HepG2 (cell line): ENCODE data around the gene YIPF2. TPM values are rescaled to one million over a fixed set of nuclear protein-coding genes. Genes with fewer than 3 reads are reported as not detected.

Experiments
- ATAC-seq: fragments of 200-7000 bp; cut with Tn5 transposase; 3 replicates; pipeline ENCODE4 v1.9.1; 2020; ENCODE audit warnings: mild to moderate bottlenecking, moderate library complexity
- BruUV-seq: library from RNA; stranded (reverse); fragments of 400-500 nt; replicated peaks from 2 replicates; lab custom pipeline; 2021; lab: Mats Ljungman, UMichigan
- CTCF ChIA-PET: fragments of 300-600 bp; formaldehyde crosslinking; extraction: SDS; loops from one replicate; lab custom pipeline; 2021; ENCODE audit warnings: low total read pairs, inconsistent platforms, low intra/inter-chr PET ratio; lab: Yijun Ruan, JAX
- POLR2A ChIA-PET: fragments of 350-600 bp; sonication (Branson Sonifier 250); formaldehyde crosslinking; loops from one replicate; lab custom pipeline; 2020; ENCODE audit warnings: antibody characterized with exemption, inconsistent platforms; lab: Yijun Ruan, JAX
- DNase-seq: peaks from one replicate; pipeline ENCODE4 v3.0.0-alpha.2; 2015; ENCODE audit warnings: low spot score
- FAIRE-seq: peaks from 3 replicates; lab custom pipeline; 2011; peaks lifted over from hg19 to GRCh38; lab: Jason Lieb, UNC
- H2AFZ ChIP-seq: one replicate; pipeline ENCODE4 v1.6.1; 2011; ENCODE audit warnings: low read length, inconsistent platforms
- H3K27ac ChIP-seq: fragments of 300-600 bp; 3 replicates; pipeline ENCODE4 v1.8.0; 2011; ENCODE audit warnings: mixed run types, mild to moderate bottlenecking, mixed read lengths, low read length, inconsistent platforms; ENCODE audit not compliant: insufficient read depth; ENCODE audit errors: extremely low read length
- H3K27me3 ChIP-seq, 2 experiments: fragments of 200-600 bp in 1 of 2; 2 replicates in 1 of 2; 3 replicates in 1 of 2; pipeline versions ENCODE4 v1.6.0 to v1.8.0; 2011; ENCODE audit warnings: low read length in 2 of 2, mild to moderate bottlenecking in 2 of 2, moderate library complexity in 2 of 2, inconsistent platforms in 1 of 2; ENCODE audit not compliant: insufficient read depth in 2 of 2, control insufficient read depth in 1 of 2
- H3K36me3 ChIP-seq, 2 experiments: fragments of 200-600 bp in 1 of 2; replicated peaks in 1 of 2; 2 replicates in 1 of 2; 3 replicates in 1 of 2; pipeline versions ENCODE4 v1.5.1 to v1.8.0; 2011; ENCODE audit warnings: low read length in 2 of 2, inconsistent platforms in 1 of 2; ENCODE audit not compliant: insufficient read depth in 2 of 2, control insufficient read depth in 1 of 2
- H3K4me1 ChIP-seq: 2 replicates; pipeline ENCODE4 v1.5.1; 2012; ENCODE audit warnings: low read length, inconsistent platforms; ENCODE audit not compliant: insufficient read depth
- H3K4me2 ChIP-seq: 2 replicates; pipeline ENCODE4 v1.6.0; 2011; ENCODE audit warnings: low read depth, low read length, inconsistent platforms
- H3K4me3 ChIP-seq, 3 experiments: fragments of 200-600 bp in 1 of 3; sonication (generic), shearing (Covaris generic) in 1 of 3; replicated peaks in 1 of 3; 2 replicates each; pipeline ENCODE4 v1.5.1; 2011 to 2016; ENCODE audit warnings: low read length in 3 of 3, inconsistent platforms in 2 of 3, low read depth in 2 of 3, mild to moderate bottlenecking in 2 of 3, control low read depth in 1 of 3, mixed read lengths in 1 of 3; ENCODE audit not compliant: insufficient read depth in 1 of 3
- H3K79me2 ChIP-seq: one replicate; pipeline ENCODE4 v1.6.1; 2011; ENCODE audit warnings: low read length, inconsistent platforms; ENCODE audit not compliant: insufficient read depth
- H3K9ac ChIP-seq: 2 replicates; pipeline ENCODE4 v1.6.0; 2011; ENCODE audit warnings: mild to moderate bottlenecking, low read depth, low read length, inconsistent platforms; ENCODE audit not compliant: insufficient read depth
- H3K9me3 ChIP-seq: 2 replicates; pipeline ENCODE4 v1.5.1; 2012; ENCODE audit warnings: mild to moderate bottlenecking, low read length
- H4K20me1 ChIP-seq: 2 replicates; pipeline ENCODE4 v1.6.0; 2011; ENCODE audit warnings: inconsistent platforms, mild to moderate bottlenecking, low read length, moderate library complexity; ENCODE audit not compliant: insufficient read depth
- ATRX ChIP-seq: sonication (generic); formaldehyde crosslinking; IDR thresholded peaks from 2 replicates; pipeline ENCODE4 v1.4.0; 2020; ENCODE audit warnings: missing genetic modification reagents, borderline replicate concordance
- CHD4 ChIP-seq: fragments of 200-600 bp; sonication (generic); IDR thresholded peaks from 2 replicates; pipeline ENCODE4 v1.7.0; 2017; ENCODE audit warnings: mild to moderate bottlenecking, low read length, borderline replicate concordance
- FOSL2 ChIP-seq: sonication (generic); formaldehyde crosslinking; IDR thresholded peaks from 2 replicates; pipeline ENCODE4 v1.4.0; 2020; ENCODE audit warnings: missing genetic modification reagents
- FOXM1 ChIP-seq: sonication (generic); formaldehyde crosslinking; IDR thresholded peaks from 2 replicates; pipeline ENCODE4 v1.5.0; 2020; ENCODE audit warnings: missing genetic modification reagents
- KLF11 ChIP-seq: IDR thresholded peaks from 2 replicates; pipeline ENCODE4 v1.6.1; 2016; ENCODE audit warnings: missing compliant biosample characterization
- NFE2L2 ChIP-seq: fragments of 150-350 bp; IDR thresholded peaks from 2 replicates; pipeline ENCODE4 v1.6.1; 2014; ENCODE audit warnings: low read length
- RFX5 ChIP-seq: IDR thresholded peaks from 2 replicates; pipeline ENCODE4 v1.6.1; 2011; ENCODE audit warnings: low read depth, low read length, improper control_type of control experiment
- SAP130 ChIP-seq: IDR thresholded peaks from 2 replicates; pipeline ENCODE4 v1.6.1; 2016; ENCODE audit warnings: low read depth
- SNAI1 ChIP-seq: sonication (generic); formaldehyde crosslinking; IDR thresholded peaks from 2 replicates; pipeline ENCODE4 v1.5.0; 2020; ENCODE audit warnings: mild to moderate bottlenecking, missing genetic modification reagents, borderline replicate concordance
- TBX2 ChIP-seq: sonication (generic); formaldehyde crosslinking; IDR thresholded peaks from 2 replicates; pipeline ENCODE4 v1.5.0; 2020; ENCODE audit warnings: missing genetic modification reagents, mild to moderate bottlenecking, borderline replicate concordance
- TEAD2 ChIP-seq: sonication (generic); formaldehyde crosslinking; IDR thresholded peaks from 2 replicates; pipeline ENCODE4 v1.9.0; 2021; ENCODE audit warnings: missing genetic modification reagents
- ZBTB8A ChIP-seq: sonication (generic); formaldehyde crosslinking; IDR thresholded peaks from 2 replicates; pipeline ENCODE4 v1.4.0; 2020; ENCODE audit warnings: mild to moderate bottlenecking, low read depth, missing genetic modification reagents, borderline replicate concordance
- ZNF432 ChIP-seq: sonication (generic); formaldehyde crosslinking; IDR thresholded peaks from 2 replicates; pipeline ENCODE4 v1.5.0; 2020; ENCODE audit warnings: missing genetic modification reagents, mild to moderate bottlenecking, borderline replicate concordance
- WGBS: methylation state at CpG from one replicate; pipeline ENCODE4 v1.1.6; 2017; ENCODE audit warnings: low lambda C conversion rate; 5-methylcytosine and 5-hydroxymethylcytosine counted together
- in situ Hi-C: cut with HindIII; loops from 2 replicates; pipeline ENCODE4 v1.10.0; 2017; ENCODE audit warnings: low pct_unique_long_range_greater_than_20kb; ENCODE audit not compliant: extremely low pct_ligation_motif_present
- intact Hi-C: fragments of 100-400 bp; cut with micrococcal nuclease; formaldehyde crosslinking; loops from one replicate; pipeline ENCODE4 v1.10.0; 2022; ENCODE audit not compliant: unreplicated experiment
- polyA plus RNA-seq, 8 experiments: library from polyadenylated mRNA; depleted of rRNA in 3 of 8; stranded (reverse) in 7 of 8; unstranded in 1 of 8; fragments of >200 nt; fragmentation: Illumina TruSeq in 4 of 8; extraction: Trizol in 4 of 8; gene quantifications; 2 replicates each; pipeline versions ENCODE4 v1.2.1 to v1.2.3, GENCODE V29; 2011 to 2016; ENCODE audit warnings: low read depth in 4 of 8, missing spikeins in 1 of 8, mixed read lengths in 1 of 8; ENCODE audit not compliant: insufficient read depth in 1 of 8
- total RNA-seq, 5 experiments: library from RNA; depleted of rRNA; stranded (reverse); fragments of >200 nt; fragmentation: Illumina TruSeq; extraction: Trizol; gene quantifications; 2 replicates each; pipeline ENCODE4 v1.2.3, GENCODE V29; 2016; ENCODE audit warnings: low read depth in 1 of 5
- TF ChIP-seq, protein P1 (sequence below): sonication (generic); formaldehyde crosslinking; IDR thresholded peaks from 2 replicates; pipeline ENCODE4 v1.4.0; 2020; ENCODE audit warnings: missing genetic modification reagents
- TF ChIP-seq, protein P2 (sequence below): IDR thresholded peaks from 2 replicates; pipeline ENCODE4 v1.6.1; 2012; ENCODE audit warnings: low read length, improper control_type of control experiment
- TF ChIP-seq, protein P3 (sequence below): sonication (generic); formaldehyde crosslinking; IDR thresholded peaks from 2 replicates; pipeline ENCODE4 v1.4.0; 2020; ENCODE audit warnings: mild to moderate bottlenecking, missing genetic modification reagents

The YIPF2 gene
- total and polyA plus RNA-seq, 2 of the 13 experiments (the other 11 are each of a cell fraction or from before 2014, with no cell fraction given): 37.3 to 53.2 TPM

DNA sequence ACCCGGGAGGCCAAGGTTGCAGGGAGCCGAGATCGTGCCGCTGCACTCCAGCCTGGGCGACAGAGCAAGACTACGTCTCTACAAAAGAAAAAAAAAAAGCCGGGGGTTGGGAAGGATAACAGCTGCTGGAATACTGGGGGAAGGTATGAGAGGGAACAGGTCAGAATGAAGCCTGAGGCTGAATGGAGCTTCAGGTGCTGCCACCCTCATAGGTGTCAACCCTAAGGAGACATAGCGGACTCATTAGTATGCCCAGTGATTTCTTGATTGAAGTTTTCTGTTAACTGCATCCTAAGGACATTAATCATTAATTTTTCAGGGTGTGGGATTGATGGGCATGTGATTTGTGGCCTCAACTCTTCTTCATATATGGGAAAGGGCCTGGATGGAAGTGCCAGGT, 38.4 kb upstream of the YIPF2 start:
- intact Hi-C loops (no loop called here), in situ Hi-C loops (no loop called here)
- Histone ChIP-seq H3K4me1 (peaks cover 34% of the 10 kb centered on the region), H3K4me2 (no peak overlapping the region), H3K36me3 (peaks cover 0 to 6% of the 10 kb centered on the region in 2 experiments; a peak in 1 of 5 replicates), H2AFZ (no peak overlapping the region), H3K9ac (no peak overlapping the region), H3K27me3 (no peaks in the 10 kb centered on the region), H4K20me1 (0 out of 2 replicates have a peak, but pooled peaks cover 2% of the 10 kb centered on the region), H3K9me3 (no peaks in the 10 kb centered on the region), H3K27ac (no peak overlapping the region), H3K4me3 (no peak overlapping the region), H3K79me2 (peaks cover 77% of the 10 kb centered on the region)
- DNase-seq (no peak), FAIRE-seq (no peak), ATAC-seq (no peak)
- TF ChIP-seq CHD4 (no peak), FOSL2 (no peak), TBX2 (no peak), ATRX (no peak), TEAD2 (CRISPR knock-in tag) (no peak), FOXM1 (no peak), SAP130 (no peak), NFE2L2 (no peak), ZNF432 (CRISPR knock-in tag) (no peak), RFX5 (no peak), KLF11 (CRISPR knock-in tag) (no peak), ZBTB8A (CRISPR knock-in tag) (no peak), SNAI1 (no peak)
- TF ChIP-seq, protein P1, sequence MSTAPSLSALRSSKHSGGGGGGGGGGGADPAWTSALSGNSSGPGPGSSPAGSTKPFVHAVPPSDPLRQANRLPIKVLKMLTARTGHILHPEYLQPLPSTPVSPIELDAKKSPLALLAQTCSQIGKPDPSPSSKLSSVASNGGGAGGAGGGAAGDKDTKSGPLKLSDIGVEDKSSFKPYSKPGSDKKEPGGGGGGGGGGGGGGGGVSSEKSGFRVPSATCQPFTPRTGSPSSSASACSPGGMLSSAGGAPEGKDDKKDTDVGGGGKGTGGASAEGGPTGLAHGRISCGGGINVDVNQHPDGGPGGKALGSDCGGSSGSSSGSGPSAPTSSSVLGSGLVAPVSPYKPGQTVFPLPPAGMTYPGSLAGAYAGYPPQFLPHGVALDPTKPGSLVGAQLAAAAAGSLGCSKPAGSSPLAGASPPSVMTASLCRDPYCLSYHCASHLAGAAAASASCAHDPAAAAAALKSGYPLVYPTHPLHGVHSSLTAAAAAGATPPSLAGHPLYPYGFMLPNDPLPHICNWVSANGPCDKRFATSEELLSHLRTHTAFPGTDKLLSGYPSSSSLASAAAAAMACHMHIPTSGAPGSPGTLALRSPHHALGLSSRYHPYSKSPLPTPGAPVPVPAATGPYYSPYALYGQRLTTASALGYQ (CRISPR knock-in tag): no peak
- TF ChIP-seq, protein P2, sequence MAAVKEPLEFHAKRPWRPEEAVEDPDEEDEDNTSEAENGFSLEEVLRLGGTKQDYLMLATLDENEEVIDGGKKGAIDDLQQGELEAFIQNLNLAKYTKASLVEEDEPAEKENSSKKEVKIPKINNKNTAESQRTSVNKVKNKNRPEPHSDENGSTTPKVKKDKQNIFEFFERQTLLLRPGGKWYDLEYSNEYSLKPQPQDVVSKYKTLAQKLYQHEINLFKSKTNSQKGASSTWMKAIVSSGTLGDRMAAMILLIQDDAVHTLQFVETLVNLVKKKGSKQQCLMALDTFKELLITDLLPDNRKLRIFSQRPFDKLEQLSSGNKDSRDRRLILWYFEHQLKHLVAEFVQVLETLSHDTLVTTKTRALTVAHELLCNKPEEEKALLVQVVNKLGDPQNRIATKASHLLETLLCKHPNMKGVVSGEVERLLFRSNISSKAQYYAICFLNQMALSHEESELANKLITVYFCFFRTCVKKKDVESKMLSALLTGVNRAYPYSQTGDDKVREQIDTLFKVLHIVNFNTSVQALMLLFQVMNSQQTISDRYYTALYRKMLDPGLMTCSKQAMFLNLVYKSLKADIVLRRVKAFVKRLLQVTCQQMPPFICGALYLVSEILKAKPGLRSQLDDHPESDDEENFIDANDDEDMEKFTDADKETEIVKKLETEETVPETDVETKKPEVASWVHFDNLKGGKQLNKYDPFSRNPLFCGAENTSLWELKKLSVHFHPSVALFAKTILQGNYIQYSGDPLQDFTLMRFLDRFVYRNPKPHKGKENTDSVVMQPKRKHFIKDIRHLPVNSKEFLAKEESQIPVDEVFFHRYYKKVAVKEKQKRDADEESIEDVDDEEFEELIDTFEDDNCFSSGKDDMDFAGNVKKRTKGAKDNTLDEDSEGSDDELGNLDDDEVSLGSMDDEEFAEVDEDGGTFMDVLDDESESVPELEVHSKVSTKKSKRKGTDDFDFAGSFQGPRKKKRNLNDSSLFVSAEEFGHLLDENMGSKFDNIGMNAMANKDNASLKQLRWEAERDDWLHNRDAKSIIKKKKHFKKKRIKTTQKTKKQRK: no peak
- TF ChIP-seq, protein P3, sequence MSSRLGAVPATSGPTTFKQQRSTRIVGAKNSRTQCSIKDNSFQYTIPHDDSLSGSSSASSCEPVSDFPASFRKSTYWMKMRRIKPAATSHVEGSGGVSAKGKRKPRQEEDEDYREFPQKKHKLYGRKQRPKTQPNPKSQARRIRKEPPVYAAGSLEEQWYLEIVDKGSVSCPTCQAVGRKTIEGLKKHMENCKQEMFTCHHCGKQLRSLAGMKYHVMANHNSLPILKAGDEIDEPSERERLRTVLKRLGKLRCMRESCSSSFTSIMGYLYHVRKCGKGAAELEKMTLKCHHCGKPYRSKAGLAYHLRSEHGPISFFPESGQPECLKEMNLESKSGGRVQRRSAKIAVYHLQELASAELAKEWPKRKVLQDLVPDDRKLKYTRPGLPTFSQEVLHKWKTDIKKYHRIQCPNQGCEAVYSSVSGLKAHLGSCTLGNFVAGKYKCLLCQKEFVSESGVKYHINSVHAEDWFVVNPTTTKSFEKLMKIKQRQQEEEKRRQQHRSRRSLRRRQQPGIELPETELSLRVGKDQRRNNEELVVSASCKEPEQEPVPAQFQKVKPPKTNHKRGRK (CRISPR knock-in tag): no peak
- ChIA-PET CTCF (no interaction called here), POLR2A (no interaction called here)
- WGBS: 93% methylated on average over 8 of the region's 8 CpGs
- no TSS peak for BruUV-seq
